GM19463 (cell line): ENCODE measurements around the gene B4GALT3.

Source experiments
- ATAC-seq: cut with Tn5 transposase; IDR thresholded peaks from one replicate; pipeline ENCODE4 v1.9.1; 2021; ENCODE audit warnings: mild to moderate bottlenecking, moderate library complexity; ENCODE audit not compliant: unreplicated experiment

The B4GALT3 gene

GRCh38 chr1:161131523-161132409 lies 45.5 kb downstream of the B4GALT3 start:
- no peak for ATAC-seq

- no peak for ATAC-seq
Measured at GRCh38 chr1:161130266-161130665, 47.0 kb downstream of the B4GALT3 start.

- no peak for ATAC-seq
Measured at GRCh38 chr1:161128591-161129420, 48.5 kb downstream of the B4GALT3 start.

- ATAC-seq: no peak
Measured at GRCh38 chr1:161127649-161128048, 49.7 kb downstream of the B4GALT3 start.

- no peak for ATAC-seq
Measured at GRCh38 chr1:161122967-161123366, 54.3 kb downstream of the B4GALT3 start.

GRCh38 chr1:161121834-161122233 lies 55.5 kb downstream of the B4GALT3 start:
- ATAC-seq: no peak
